Measurements from ENCODE around the gene CYP1A1. TPM values are rescaled to one million over a fixed set of nuclear protein-coding genes. Genes with fewer than 3 reads are reported as not detected.

The CYP1A1 gene
- total and polyA plus RNA-seq, 9 of the 15 experiments (the other 6 are each of a cell fraction or from before 2014, with no cell fraction given): 0.04 to 0.13 (median 0.05) TPM; not detected in 5

DNA sequence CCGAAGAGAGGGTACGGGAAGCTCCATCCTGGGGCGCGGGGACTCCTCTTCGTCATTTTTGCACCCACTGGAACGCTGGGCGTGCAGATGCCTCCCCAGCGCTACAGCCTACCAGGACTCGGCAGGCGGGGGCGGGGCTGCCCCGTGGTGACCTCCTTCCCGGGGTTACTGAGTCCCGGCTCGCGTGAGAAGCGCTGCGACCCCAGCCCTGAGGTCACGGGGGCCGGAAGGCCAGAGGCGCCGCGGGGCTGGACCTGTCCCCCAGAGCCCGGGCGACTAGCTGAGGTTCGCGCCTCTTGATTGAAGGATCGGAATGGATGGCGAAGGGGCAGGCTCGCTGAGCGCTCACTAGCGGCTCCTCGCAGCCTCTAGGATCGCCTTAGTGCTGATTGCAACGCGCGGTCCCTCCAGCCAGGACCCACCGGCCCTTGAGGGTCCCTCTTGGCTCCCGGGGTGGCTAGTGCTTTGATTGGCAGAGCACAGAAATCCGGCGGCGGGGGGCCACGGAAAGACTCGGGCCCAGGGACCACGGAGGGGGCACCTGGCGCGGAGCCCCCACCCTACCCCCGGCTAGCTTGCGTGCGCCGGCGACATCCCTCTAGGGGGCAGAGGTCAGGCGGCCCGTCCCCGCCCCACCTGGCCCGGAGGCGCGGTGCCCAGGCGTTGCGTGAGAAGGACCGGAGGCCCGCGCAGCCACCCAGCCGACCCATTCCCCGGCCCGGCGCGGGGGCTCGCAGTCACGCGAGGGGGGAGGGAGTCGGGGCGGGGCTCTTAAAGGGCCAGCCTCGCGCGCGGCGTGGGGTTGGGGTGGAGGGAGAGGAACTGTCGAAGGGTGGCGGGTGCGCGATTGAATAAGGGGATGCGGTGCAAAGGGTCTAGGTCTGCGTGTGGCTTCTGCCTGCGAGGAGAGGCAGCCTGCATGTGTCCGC is 781 bp upstream of the CYP1A1 start:
- H3K4me1 ChIP-seq (replicated peaks in 1 of 2; ENCODE audit: control insufficient read depth in 2 of 2, insufficient read depth in 2 of 2, low read length in 2 of 2): peaks cover 5 to 19% of the 10 kb centered on the region in 2 experiments; a peak in 2 of 5 replicates
- H3K79me2 ChIP-seq (ENCODE audit: control insufficient read depth, insufficient read depth, low read length): no peaks in the 10 kb centered on the region
- WGBS (ENCODE audit: insufficient coverage, low coverage, missing lambda C conversion rate): 10% methylated on average over 43 of the region's 86 CpGs
- FAIRE-seq (no peak), ATAC-seq (peak; percentile 72), DNase-seq (ENCODE audit: extremely low read depth in 1 of 4, low spot score in 3 of 4) (peak in 2 of 4 experiments; percentile 53 to 56)
- H3K36me3 ChIP-seq (ENCODE audit: control insufficient read depth, insufficient read depth, low read length): no peaks in the 10 kb centered on the region
- intact Hi-C loops (cut with micrococcal nuclease): no loop called here
- ChIA-PET POLR2A (interaction anchor here (0.6 to 1.0 kb wide), 3 partner anchors 11 to 41 kb away, joined by 3 to 4 read pairs (median 3); no protein-coding TSS in a partner anchor), CTCF (ENCODE audit: low intra/inter-chr PET ratio) (interaction anchor here (0.6 kb wide), 1 partner anchor 256 kb away, joined by 4 read pairs; no protein-coding TSS in a partner anchor)
- BruUV-seq (replicated peaks): no TSS peak
- in situ Hi-C loops (cut with MboI): no loop called here
- H3K27me3 ChIP-seq (ENCODE audit: control insufficient read depth in 2 of 2, insufficient read depth in 2 of 2, low read length in 2 of 2): peaks cover 41 to 74% of the 10 kb centered on the region in 2 experiments
- H3K4me3 ChIP-seq: peak overlapping the region; percentile 10
- no peaks in the 10 kb centered on the region for H4K20me1 ChIP-seq (replicated peaks; ENCODE audit: control insufficient read depth, insufficient read depth, low read length)
- H3K4me2 ChIP-seq (ENCODE audit: insufficient read depth, low read length): peak overlapping the region; percentile 12
- H3K9me3 ChIP-seq (replicated peaks; ENCODE audit: control insufficient read depth, insufficient read depth, low read depth, low read length): no peaks in the 10 kb centered on the region
- peak overlapping the region in 1 of 2 experiments; percentile 45; a peak in 2 of 4 replicates for H3K9ac ChIP-seq (ENCODE audit: insufficient read depth in 1 of 2, low read depth in 2 of 2, low read length in 2 of 2)
- H3K9me1 ChIP-seq (ENCODE audit: control insufficient read depth, insufficient read depth, low read length): no peaks in the 10 kb centered on the region
- no peak overlapping the region; the same call in 1 of the 2 replicates for H2AFZ ChIP-seq (ENCODE audit: low read depth, low read length)
- H3K27ac ChIP-seq (ENCODE audit: extremely low read depth, low read depth, low read length): no peak overlapping the region
- TF ChIP-seq, protein P1, sequence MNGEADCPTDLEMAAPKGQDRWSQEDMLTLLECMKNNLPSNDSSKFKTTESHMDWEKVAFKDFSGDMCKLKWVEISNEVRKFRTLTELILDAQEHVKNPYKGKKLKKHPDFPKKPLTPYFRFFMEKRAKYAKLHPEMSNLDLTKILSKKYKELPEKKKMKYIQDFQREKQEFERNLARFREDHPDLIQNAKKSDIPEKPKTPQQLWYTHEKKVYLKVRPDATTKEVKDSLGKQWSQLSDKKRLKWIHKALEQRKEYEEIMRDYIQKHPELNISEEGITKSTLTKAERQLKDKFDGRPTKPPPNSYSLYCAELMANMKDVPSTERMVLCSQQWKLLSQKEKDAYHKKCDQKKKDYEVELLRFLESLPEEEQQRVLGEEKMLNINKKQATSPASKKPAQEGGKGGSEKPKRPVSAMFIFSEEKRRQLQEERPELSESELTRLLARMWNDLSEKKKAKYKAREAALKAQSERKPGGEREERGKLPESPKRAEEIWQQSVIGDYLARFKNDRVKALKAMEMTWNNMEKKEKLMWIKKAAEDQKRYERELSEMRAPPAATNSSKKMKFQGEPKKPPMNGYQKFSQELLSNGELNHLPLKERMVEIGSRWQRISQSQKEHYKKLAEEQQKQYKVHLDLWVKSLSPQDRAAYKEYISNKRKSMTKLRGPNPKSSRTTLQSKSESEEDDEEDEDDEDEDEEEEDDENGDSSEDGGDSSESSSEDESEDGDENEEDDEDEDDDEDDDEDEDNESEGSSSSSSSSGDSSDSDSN (IDR thresholded peaks at IDR 0.05; ENCODE audit: borderline replicate concordance in 1 of 2, low read depth in 2 of 2, low read length in 2 of 2): 0 out of 4 replicates have a peak, but pooled peaks of 1 of the 2 experiments have one; percentile 26
- TF ChIP-seq ZNF217 (CRISPR knock-in tag; IDR thresholded peaks at IDR 0.05): no peak
- TF ChIP-seq, protein P2, sequence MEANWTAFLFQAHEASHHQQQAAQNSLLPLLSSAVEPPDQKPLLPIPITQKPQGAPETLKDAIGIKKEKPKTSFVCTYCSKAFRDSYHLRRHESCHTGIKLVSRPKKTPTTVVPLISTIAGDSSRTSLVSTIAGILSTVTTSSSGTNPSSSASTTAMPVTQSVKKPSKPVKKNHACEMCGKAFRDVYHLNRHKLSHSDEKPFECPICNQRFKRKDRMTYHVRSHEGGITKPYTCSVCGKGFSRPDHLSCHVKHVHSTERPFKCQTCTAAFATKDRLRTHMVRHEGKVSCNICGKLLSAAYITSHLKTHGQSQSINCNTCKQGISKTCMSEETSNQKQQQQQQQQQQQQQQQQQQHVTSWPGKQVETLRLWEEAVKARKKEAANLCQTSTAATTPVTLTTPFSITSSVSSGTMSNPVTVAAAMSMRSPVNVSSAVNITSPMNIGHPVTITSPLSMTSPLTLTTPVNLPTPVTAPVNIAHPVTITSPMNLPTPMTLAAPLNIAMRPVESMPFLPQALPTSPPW (CRISPR knock-in tag; IDR thresholded peaks at IDR 0.05): peak; percentile 24; the same call in 1 of the 2 replicates
- TF ChIP-seq HDGF (IDR thresholded peaks at IDR 0.05): no peak
- TF ChIP-seq NCOA1 (IDR thresholded peaks at IDR 0.05; ENCODE audit: low read depth): no peak
- TF ChIP-seq GABPA (tag; conservative IDR thresholded peaks at IDR 0.05; ENCODE audit: low read depth): no peak
- TF ChIP-seq ZNF282 (CRISPR knock-in tag; IDR thresholded peaks at IDR 0.05): no peak
- TF ChIP-seq, protein P3, sequence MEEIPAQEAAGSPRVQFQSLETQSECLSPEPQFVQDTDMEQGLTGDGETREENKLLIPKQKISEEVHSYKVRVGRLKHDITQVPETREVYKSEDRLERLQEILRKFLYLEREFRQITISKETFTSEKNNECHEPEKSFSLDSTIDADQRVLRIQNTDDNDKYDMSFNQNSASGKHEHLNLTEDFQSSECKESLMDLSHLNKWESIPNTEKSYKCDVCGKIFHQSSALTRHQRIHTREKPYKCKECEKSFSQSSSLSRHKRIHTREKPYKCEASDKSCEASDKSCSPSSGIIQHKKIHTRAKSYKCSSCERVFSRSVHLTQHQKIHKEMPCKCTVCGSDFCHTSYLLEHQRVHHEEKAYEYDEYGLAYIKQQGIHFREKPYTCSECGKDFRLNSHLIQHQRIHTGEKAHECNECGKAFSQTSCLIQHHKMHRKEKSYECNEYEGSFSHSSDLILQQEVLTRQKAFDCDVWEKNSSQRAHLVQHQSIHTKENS (CRISPR knock-in tag; IDR thresholded peaks at IDR 0.05): no peak
- TF ChIP-seq, protein P4, sequence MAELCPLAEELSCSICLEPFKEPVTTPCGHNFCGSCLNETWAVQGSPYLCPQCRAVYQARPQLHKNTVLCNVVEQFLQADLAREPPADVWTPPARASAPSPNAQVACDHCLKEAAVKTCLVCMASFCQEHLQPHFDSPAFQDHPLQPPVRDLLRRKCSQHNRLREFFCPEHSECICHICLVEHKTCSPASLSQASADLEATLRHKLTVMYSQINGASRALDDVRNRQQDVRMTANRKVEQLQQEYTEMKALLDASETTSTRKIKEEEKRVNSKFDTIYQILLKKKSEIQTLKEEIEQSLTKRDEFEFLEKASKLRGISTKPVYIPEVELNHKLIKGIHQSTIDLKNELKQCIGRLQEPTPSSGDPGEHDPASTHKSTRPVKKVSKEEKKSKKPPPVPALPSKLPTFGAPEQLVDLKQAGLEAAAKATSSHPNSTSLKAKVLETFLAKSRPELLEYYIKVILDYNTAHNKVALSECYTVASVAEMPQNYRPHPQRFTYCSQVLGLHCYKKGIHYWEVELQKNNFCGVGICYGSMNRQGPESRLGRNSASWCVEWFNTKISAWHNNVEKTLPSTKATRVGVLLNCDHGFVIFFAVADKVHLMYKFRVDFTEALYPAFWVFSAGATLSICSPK (IDR thresholded peaks at IDR 0.05; ENCODE audit: borderline replicate concordance): no peak
- peak; percentile 26; the same call in 1 of the 2 replicates for TF ChIP-seq CXXC5 (CRISPR knock-in tag; IDR thresholded peaks at IDR 0.05)
- TF ChIP-seq, protein P5, sequence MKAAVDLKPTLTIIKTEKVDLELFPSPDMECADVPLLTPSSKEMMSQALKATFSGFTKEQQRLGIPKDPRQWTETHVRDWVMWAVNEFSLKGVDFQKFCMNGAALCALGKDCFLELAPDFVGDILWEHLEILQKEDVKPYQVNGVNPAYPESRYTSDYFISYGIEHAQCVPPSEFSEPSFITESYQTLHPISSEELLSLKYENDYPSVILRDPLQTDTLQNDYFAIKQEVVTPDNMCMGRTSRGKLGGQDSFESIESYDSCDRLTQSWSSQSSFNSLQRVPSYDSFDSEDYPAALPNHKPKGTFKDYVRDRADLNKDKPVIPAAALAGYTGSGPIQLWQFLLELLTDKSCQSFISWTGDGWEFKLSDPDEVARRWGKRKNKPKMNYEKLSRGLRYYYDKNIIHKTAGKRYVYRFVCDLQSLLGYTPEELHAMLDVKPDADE (conservative IDR thresholded peaks at IDR 0.05; ENCODE audit: control insufficient read depth, low read depth, low read length): no peak
